ENCODE measurements around the gene EXOC6B. TPM values are rescaled to one million over a fixed set of nuclear protein-coding genes. Genes with fewer than 3 reads are reported as not detected.
A peak's percentile ranks its signal among the peaks of the same experiment; 100 is the strongest.

EXOC6B gene
- total RNA-seq = 10 to 100 TPM; 45.3 to 45.9 TPM
- polyA plus RNA-seq = 1 to 10 TPM; 5.8 to 7.2 TPM
- long read RNA-seq, donor 1, partial matches to known transcripts = 0 of 29 reads
- long read RNA-seq, donor 1, other reads (novel, unspliced or antisense) = 29 of 29 reads
- long read RNA-seq, donor 2, partial matches to known transcripts = 4 of 35 reads
- long read RNA-seq, donor 2, other reads (novel, unspliced or antisense) = 31 of 35 reads

- peak within 1 kb of the TSS in 1 of 2 donors; percentile 15 for H3K27ac ChIP-seq (ENCODE audit: low read depth in 1 of 2, low read length in 2 of 2)
- H3K27me3 ChIP-seq (ENCODE audit: control insufficient read depth in 1 of 2, insufficient read depth in 2 of 2, low read length in 1 of 2) = no peaks in the 10 kb centered on the region
- H3K4me3 ChIP-seq (ENCODE audit: low read length in 2 of 2) = peak within 1 kb of the TSS; percentile 76 to 85
- H3K9me3 ChIP-seq (ENCODE audit: control insufficient read depth, low read length) = no peaks in the 10 kb centered on the region
- H3K36me3 ChIP-seq (ENCODE audit: control insufficient read depth in 1 of 2, insufficient read depth in 2 of 2, low read length in 1 of 2) = no peaks in the 10 kb centered on the region
- intact Hi-C loops (cut with DNase I) = no loop called here
- 0 to 1% methylated on average over 67 to 71 of the region's 71 CpGs for WGBS, 2 donors
- ATAC-seq (ENCODE audit: low FRiP score) (peak; percentile 96), DNase-seq (peak; percentile 95 to 99)
- peaks cover 0 to 2% of the 10 kb centered on the region in 2 donors for H3K4me1 ChIP-seq (ENCODE audit: control insufficient read depth in 1 of 2, insufficient read depth in 2 of 2, low read length in 2 of 2)
These were observed at the start of gene EXOC6B for GRCh38 chr2:72825257-72826155. Gene EXOC6B, minus strand, starts transcription at chr2:72826033.

GRCh38 chr2:72871880-72872279 is 46.0 kb upstream of the EXOC6B start:
- ATAC-seq (ENCODE audit: low FRiP score) (no peak), DNase-seq (no peak)
- Histone ChIP-seq H3K36me3 (ENCODE audit: control insufficient read depth in 1 of 2, insufficient read depth in 2 of 2, low read length in 1 of 2) (no peaks in the 10 kb centered on the region), H3K4me3 (ENCODE audit: low read length in 2 of 2) (no peak overlapping the region), H3K27me3 (ENCODE audit: control insufficient read depth in 1 of 2, insufficient read depth in 2 of 2, low read length in 1 of 2) (peaks cover 0 to 2% of the 10 kb centered on the region in 2 donors), H3K27ac (ENCODE audit: low read depth in 1 of 2, low read length in 2 of 2) (no peak overlapping the region), H3K4me1 (ENCODE audit: control insufficient read depth in 1 of 2, insufficient read depth in 2 of 2, low read length in 2 of 2) (no peaks in the 10 kb centered on the region), H3K9me3 (ENCODE audit: control insufficient read depth, low read length) (peaks cover 4% of the 10 kb centered on the region)
- intact Hi-C loops (cut with DNase I) = no loop called here

GRCh38 chr2:72871060-72871459 is 45.2 kb upstream of the EXOC6B start:
- WGBS, 2 donors = 27 to 44% methylated on average over 1 of the region's 1 CpG
- intact Hi-C loops (cut with DNase I) = no loop called here
- no peak for ATAC-seq (ENCODE audit: low FRiP score)

GRCh38 chr2:72864500-72864899 is 38.7 kb upstream of the EXOC6B start:
- no peak overlapping the region for H3K27ac ChIP-seq (ENCODE audit: low read depth in 1 of 2, low read length in 2 of 2)
- no peaks in the 10 kb centered on the region for H3K4me1 ChIP-seq (ENCODE audit: control insufficient read depth in 1 of 2, insufficient read depth in 2 of 2, low read length in 2 of 2)
- DNase-seq = no peak
- no peak for ATAC-seq (ENCODE audit: low FRiP score)
- intact Hi-C loops (cut with DNase I) = no loop called here
- H3K27me3 ChIP-seq (ENCODE audit: control insufficient read depth in 1 of 2, insufficient read depth in 2 of 2, low read length in 1 of 2) = peaks cover 0 to 2% of the 10 kb centered on the region in 2 donors
- WGBS, 2 donors = 41 to 61% methylated on average over 2 of the region's 2 CpGs
- H3K9me3 ChIP-seq (ENCODE audit: control insufficient read depth, low read length) = no peaks in the 10 kb centered on the region
- H3K4me3 ChIP-seq (ENCODE audit: low read length in 2 of 2) = no peak overlapping the region
- no peaks in the 10 kb centered on the region for H3K36me3 ChIP-seq (ENCODE audit: control insufficient read depth in 1 of 2, insufficient read depth in 2 of 2, low read length in 1 of 2)

More at GRCh38 chr2:72871060-72871459, 45.2 kb upstream of the EXOC6B start:
- Histone ChIP-seq H3K36me3 (ENCODE audit: control insufficient read depth in 1 of 2, insufficient read depth in 2 of 2, low read length in 1 of 2) (no peaks in the 10 kb centered on the region), H3K4me1 (ENCODE audit: control insufficient read depth in 1 of 2, insufficient read depth in 2 of 2, low read length in 2 of 2) (no peaks in the 10 kb centered on the region), H3K27me3 (ENCODE audit: control insufficient read depth in 1 of 2, insufficient read depth in 2 of 2, low read length in 1 of 2) (peaks cover 0 to 2% of the 10 kb centered on the region in 2 donors), H3K4me3 (ENCODE audit: low read length in 2 of 2) (no peak overlapping the region), H3K9me3 (ENCODE audit: control insufficient read depth, low read length) (peaks cover 4% of the 10 kb centered on the region), H3K27ac (ENCODE audit: low read depth in 1 of 2, low read length in 2 of 2) (no peak overlapping the region)
- no peak for DNase-seq

GRCh38 chr2:72863046-72863445 is 37.2 kb upstream of the EXOC6B start:
- H3K27ac ChIP-seq (ENCODE audit: low read depth in 1 of 2, low read length in 2 of 2) = no peak overlapping the region
- ATAC-seq (ENCODE audit: low FRiP score) = no peak
- no peak for DNase-seq
- intact Hi-C loops (cut with DNase I) = no loop called here
- H3K36me3 ChIP-seq (ENCODE audit: control insufficient read depth in 1 of 2, insufficient read depth in 2 of 2, low read length in 1 of 2) = no peaks in the 10 kb centered on the region
- H3K9me3 ChIP-seq (ENCODE audit: control insufficient read depth, low read length) = no peaks in the 10 kb centered on the region
- H3K4me3 ChIP-seq (ENCODE audit: low read length in 2 of 2) = no peak overlapping the region
- H3K4me1 ChIP-seq (ENCODE audit: control insufficient read depth in 1 of 2, insufficient read depth in 2 of 2, low read length in 2 of 2) = no peaks in the 10 kb centered on the region
- peaks cover 0 to 3% of the 10 kb centered on the region in 2 donors for H3K27me3 ChIP-seq (ENCODE audit: control insufficient read depth in 1 of 2, insufficient read depth in 2 of 2, low read length in 1 of 2)
- WGBS, 2 donors = 37 to 48% methylated on average over 13 of the region's 13 CpGs

GRCh38 chr2:72862239-72862988 is 36.6 kb upstream of the EXOC6B start:
- Histone ChIP-seq H3K36me3 (ENCODE audit: control insufficient read depth in 1 of 2, insufficient read depth in 2 of 2, low read length in 1 of 2) (no peaks in the 10 kb centered on the region), H3K9me3 (ENCODE audit: control insufficient read depth, low read length) (no peaks in the 10 kb centered on the region), H3K4me1 (ENCODE audit: control insufficient read depth in 1 of 2, insufficient read depth in 2 of 2, low read length in 2 of 2) (no peaks in the 10 kb centered on the region), H3K27me3 (ENCODE audit: control insufficient read depth in 1 of 2, insufficient read depth in 2 of 2, low read length in 1 of 2) (peaks cover 0 to 3% of the 10 kb centered on the region in 2 donors), H3K27ac (ENCODE audit: low read depth in 1 of 2, low read length in 2 of 2) (no peak overlapping the region), H3K4me3 (ENCODE audit: low read length in 2 of 2) (no peak overlapping the region)
- 6 to 8% methylated on average over 32 to 33 of the region's 33 CpGs for WGBS, 2 donors
- intact Hi-C loops (cut with DNase I) = loop anchor here in 1 of 2 donors (1.0 kb wide), 1 partner anchor 91 kb away; no protein-coding TSS in a partner anchor
- DNase-seq (peak; percentile 90 to 97), ATAC-seq (ENCODE audit: low FRiP score) (peak; percentile 98)

- intact Hi-C loops (cut with DNase I) = loop anchor here in 1 of 2 donors (1.0 kb wide), 1 partner anchor 89 kb away; no protein-coding TSS in a partner anchor
- H3K27me3 ChIP-seq (ENCODE audit: control insufficient read depth in 1 of 2, insufficient read depth in 2 of 2, low read length in 1 of 2) = peaks cover 0 to 5% of the 10 kb centered on the region in 2 donors
- no peak for DNase-seq
These were observed 34.0 kb upstream of the EXOC6B start for GRCh38 chr2:72859831-72860262.

GRCh38 chr2:72851333-72851732 is 25.5 kb upstream of the EXOC6B start:
- peaks cover 0 to 2% of the 10 kb centered on the region in 2 donors for H3K27me3 ChIP-seq (ENCODE audit: control insufficient read depth in 1 of 2, insufficient read depth in 2 of 2, low read length in 1 of 2)
- no peak for DNase-seq
- H3K36me3 ChIP-seq (ENCODE audit: control insufficient read depth in 1 of 2, insufficient read depth in 2 of 2, low read length in 1 of 2) = no peaks in the 10 kb centered on the region
- H3K9me3 ChIP-seq (ENCODE audit: control insufficient read depth, low read length) = no peaks in the 10 kb centered on the region
- intact Hi-C loops (cut with DNase I) = no loop called here
- ATAC-seq (ENCODE audit: low FRiP score) = no peak
- 65 to 76% methylated on average over 7 of the region's 7 CpGs for WGBS, 2 donors
- H3K4me1 ChIP-seq (ENCODE audit: control insufficient read depth in 1 of 2, insufficient read depth in 2 of 2, low read length in 2 of 2) = no peaks in the 10 kb centered on the region
- no peak overlapping the region for H3K4me3 ChIP-seq (ENCODE audit: low read length in 2 of 2)
- no peak overlapping the region for H3K27ac ChIP-seq (ENCODE audit: low read depth in 1 of 2, low read length in 2 of 2)

More at GRCh38 chr2:72859831-72860262, 34.0 kb upstream of the EXOC6B start:
- Histone ChIP-seq H3K27ac (ENCODE audit: low read depth in 1 of 2, low read length in 2 of 2) (no peak overlapping the region), H3K4me1 (ENCODE audit: control insufficient read depth in 1 of 2, insufficient read depth in 2 of 2, low read length in 2 of 2) (no peaks in the 10 kb centered on the region), H3K36me3 (ENCODE audit: control insufficient read depth in 1 of 2, insufficient read depth in 2 of 2, low read length in 1 of 2) (no peaks in the 10 kb centered on the region), H3K4me3 (ENCODE audit: low read length in 2 of 2) (no peak overlapping the region), H3K9me3 (ENCODE audit: control insufficient read depth, low read length) (no peaks in the 10 kb centered on the region)
- WGBS, 2 donors = 1 to 2% methylated on average over 3 of the region's 3 CpGs
- ATAC-seq (ENCODE audit: low FRiP score) = no peak
